GM19395 (cell line): ENCODE results near the gene CNOT8.
"Not testable (repeated sequence)": the region's sequence is repeated elsewhere in the genome, so short reads cannot be mapped to it uniquely, and the experiment has no call there.

Source experiments
- ATAC-seq: cut with Tn5 transposase; IDR thresholded peaks from one replicate; pipeline ENCODE4 v1.9.1; 2021; ENCODE audit warnings: mild to moderate bottlenecking, moderate library complexity; ENCODE audit not compliant: unreplicated experiment

Gene CNOT8

GRCh38 chr5:154905601-154906000 lies 47.2 kb downstream of the CNOT8 start:
- not testable (repeated sequence) for ATAC-seq

DNA sequence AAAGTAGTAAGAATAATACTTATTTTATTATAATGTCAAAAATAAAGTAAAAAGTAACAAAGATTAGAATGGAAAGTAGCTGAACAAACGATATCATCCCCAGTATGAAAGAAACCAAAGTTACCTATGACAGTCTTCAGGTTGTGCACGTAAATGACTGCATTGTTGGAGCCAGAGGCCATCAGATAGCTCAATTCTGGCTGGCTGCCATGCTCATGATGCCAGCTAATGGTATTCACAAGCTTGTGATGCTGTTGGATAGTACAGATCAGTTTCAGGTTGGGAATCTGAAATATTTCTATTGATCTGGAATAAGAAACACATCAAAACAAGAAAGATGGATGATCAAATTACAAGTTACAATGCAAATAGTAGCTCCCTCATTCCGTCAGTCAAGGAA lies 58.4 kb downstream of the CNOT8 start:
- ATAC-seq, result no peak

DNA sequence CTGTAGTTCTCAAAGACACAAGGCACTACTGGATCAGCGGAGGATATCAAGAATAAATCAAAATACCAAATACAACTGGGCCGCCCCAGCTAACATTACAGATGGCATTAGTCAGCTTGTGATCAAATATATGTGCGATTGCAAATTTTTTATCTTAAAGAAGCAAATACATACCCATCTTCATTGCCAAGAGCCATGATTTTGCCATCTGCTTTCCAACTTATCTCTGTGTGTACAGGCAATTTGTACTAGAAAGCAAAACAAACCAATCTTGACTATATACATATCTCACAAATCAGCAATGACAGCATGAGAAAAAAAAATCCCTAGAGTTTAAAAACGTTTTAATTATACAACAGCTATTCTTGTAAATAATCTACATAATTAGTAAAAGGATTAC lies 59.3 kb downstream of the CNOT8 start:
- no peak for ATAC-seq

DNA sequence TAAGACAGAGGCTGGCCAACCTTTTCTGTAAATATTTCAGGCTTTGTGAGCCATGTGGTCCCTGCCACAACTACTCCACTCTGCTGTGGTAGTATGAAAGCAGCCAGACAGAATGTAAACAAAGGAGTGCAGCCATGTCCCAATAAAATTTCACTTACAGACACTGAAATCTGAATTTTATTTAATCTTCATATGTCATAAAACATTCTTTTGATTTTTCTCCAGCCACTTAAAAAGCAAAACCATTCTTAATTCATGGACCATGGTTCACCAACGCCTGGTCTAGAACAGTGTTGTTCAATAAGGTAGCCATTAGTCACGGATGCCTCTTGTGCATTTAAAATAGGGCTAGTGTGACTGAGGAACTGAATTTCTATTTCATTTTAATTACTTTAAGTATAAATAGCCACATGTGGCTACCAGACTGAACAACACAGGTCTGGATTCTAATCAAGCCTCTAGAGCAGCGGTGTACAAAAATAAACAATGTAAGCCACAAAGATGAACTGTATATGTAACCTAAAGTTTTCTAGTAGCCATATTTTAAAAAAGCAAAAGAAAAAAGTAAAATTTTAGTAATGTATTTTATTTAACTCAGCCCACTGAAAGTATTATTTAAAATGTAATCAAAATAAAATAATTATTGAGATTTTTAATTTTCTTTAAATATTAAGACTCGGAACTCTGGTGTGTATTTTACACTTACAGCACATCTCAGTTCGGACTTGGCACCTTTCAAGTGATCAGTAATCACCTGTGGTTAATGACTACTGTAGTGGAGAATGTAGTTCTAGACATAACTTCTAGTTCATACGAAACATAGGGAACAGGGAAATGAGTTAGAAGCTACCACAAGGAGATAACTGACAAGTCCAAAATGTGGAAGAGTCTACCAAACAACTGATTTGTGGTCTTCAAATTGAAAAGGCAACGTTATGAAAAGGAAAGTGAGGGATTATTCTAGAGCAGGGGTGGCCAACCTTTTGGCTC lies 65.3 kb downstream of the CNOT8 start:
- ATAC-seq, result no peak
